ENCODE results near the gene SPIRE2. TPM values are rescaled to one million over a fixed set of nuclear protein-coding genes. Genes with fewer than 3 reads are reported as not detected.

The SPIRE2 gene
- total and polyA plus RNA-seq, 2 of the 13 experiments (the other 11 are each of a cell fraction or from before 2014, with no cell fraction given), result 13.3 to 37.5 TPM

GRCh38 chr16:89909777-89910716, 81.8 kb downstream of the SPIRE2 start (continued):
- no peak for TF ChIP-seq FOXO4 (CRISPR knock-in tag; conservative IDR thresholded peaks at IDR 0.05)
- TF ChIP-seq HDAC6 (IDR thresholded peaks at IDR 0.05; ENCODE audit: low read depth, low read length), result no peak
- TF ChIP-seq ZNF567 (CRISPR knock-in tag; IDR thresholded peaks at IDR 0.05; ENCODE audit: borderline replicate concordance), result no peak
- TF ChIP-seq DNMT3B (CRISPR knock-in tag; conservative IDR thresholded peaks at IDR 0.05), result no peak
- no peak for TF ChIP-seq GLMP (CRISPR knock-in tag; IDR thresholded peaks at IDR 0.05; ENCODE audit: borderline replicate concordance)
- no peak for TF ChIP-seq TCF7L2 (IDR thresholded peaks at IDR 0.05; ENCODE audit: low read depth, low read length)
- TF ChIP-seq SAFB2 (CRISPR knock-in tag; IDR thresholded peaks at IDR 0.05; ENCODE audit: borderline replicate concordance, low read depth), result peak; percentile 91
- TF ChIP-seq ZBTB42 (CRISPR knock-in tag; IDR thresholded peaks at IDR 0.05), result no peak
- TF ChIP-seq ZNF550 (CRISPR knock-in tag; IDR thresholded peaks at IDR 0.05; ENCODE audit: borderline replicate concordance), result 0 out of 2 replicates have a peak, but pooled peaks have one; percentile 17
- TF ChIP-seq FLYWCH1 (CRISPR knock-in tag; IDR thresholded peaks at IDR 0.05), result no peak
- peak; percentile 96 for TF ChIP-seq AGO2 (optimal IDR thresholded peaks at IDR 0.05; ENCODE audit: low read depth, low read length)
- no peak for TF ChIP-seq ZBTB3 (CRISPR knock-in tag; IDR thresholded peaks at IDR 0.05; ENCODE audit: borderline replicate concordance, low read depth)
- TF ChIP-seq ZNF251 (CRISPR knock-in tag; IDR thresholded peaks at IDR 0.05), result no peak
- TF ChIP-seq CSRNP2 (CRISPR knock-in tag; conservative IDR thresholded peaks at IDR 0.05; ENCODE audit: low read depth), result no peak
- TF ChIP-seq GMEB2 (CRISPR knock-in tag; IDR thresholded peaks at IDR 0.05; ENCODE audit: low read depth), result no peak
- no peak for TF ChIP-seq ASH2L (IDR thresholded peaks at IDR 0.05; ENCODE audit: insufficient read length, low read depth, low read length)
- TF ChIP-seq FIP1L1 (IDR thresholded peaks at IDR 0.05; ENCODE audit: borderline replicate concordance, insufficient read depth, low read depth, low read length), result no peak
- TF ChIP-seq NR1H2 (CRISPR knock-in tag; IDR thresholded peaks at IDR 0.05; ENCODE audit: borderline replicate concordance, low read depth), result no peak
- TF ChIP-seq ZNF704 (CRISPR knock-in tag; IDR thresholded peaks at IDR 0.05; ENCODE audit: borderline replicate concordance), result peak; percentile 65; the same call in 1 of the 2 replicates

Data from HepG2 (cell line).